ENCODE results near the gene TRIM56. TPM values are rescaled to one million over a fixed set of nuclear protein-coding genes. Genes with fewer than 3 reads are reported as not detected.
A peak's percentile ranks its signal among the peaks of the same experiment; 100 is the strongest.

The TRIM56 gene
- total and polyA plus RNA-seq, 2 of the 13 experiments (the other 11 are each of a cell fraction or from before 2014, with no cell fraction given) = 3.2 to 7.1 TPM

DNA sequence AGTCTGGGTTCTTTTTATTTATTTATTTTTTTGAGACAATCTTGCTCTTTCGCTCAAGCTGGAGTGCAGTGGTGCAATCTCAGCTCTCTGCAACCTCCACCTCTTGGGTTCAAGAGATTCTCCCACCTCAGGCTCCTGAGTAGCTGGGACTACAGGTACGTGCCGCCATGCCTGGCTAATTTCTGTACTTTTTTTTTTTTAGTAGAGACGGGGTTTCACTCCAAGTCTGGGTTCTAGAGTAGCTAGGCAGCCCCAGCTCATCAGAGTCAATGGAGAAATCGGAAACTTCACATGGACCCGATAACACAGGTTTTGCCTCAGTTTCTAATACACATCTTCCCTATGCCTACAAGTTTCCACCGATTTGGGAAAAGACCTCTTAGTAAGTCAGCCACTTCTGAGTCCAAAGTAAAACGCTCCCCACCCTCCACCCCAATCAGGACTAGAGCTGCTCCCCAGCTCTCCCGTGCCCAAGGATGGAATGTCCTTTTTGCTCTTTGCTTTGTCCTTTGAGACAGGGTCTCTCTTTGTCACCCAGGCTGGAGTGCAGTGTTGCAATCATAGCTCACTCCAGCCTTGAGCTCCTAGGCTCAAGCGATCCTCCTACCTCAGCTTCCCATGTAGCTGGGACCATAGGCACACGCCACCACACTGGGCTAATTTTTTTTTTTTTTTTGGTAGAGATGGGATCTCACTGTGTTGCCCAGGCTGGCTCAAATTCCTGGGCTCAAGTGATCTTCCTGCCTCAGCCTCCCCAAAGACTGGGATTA, 37.8 kb downstream of the TRIM56 start (continued):
- TF ChIP-seq, protein P1, sequence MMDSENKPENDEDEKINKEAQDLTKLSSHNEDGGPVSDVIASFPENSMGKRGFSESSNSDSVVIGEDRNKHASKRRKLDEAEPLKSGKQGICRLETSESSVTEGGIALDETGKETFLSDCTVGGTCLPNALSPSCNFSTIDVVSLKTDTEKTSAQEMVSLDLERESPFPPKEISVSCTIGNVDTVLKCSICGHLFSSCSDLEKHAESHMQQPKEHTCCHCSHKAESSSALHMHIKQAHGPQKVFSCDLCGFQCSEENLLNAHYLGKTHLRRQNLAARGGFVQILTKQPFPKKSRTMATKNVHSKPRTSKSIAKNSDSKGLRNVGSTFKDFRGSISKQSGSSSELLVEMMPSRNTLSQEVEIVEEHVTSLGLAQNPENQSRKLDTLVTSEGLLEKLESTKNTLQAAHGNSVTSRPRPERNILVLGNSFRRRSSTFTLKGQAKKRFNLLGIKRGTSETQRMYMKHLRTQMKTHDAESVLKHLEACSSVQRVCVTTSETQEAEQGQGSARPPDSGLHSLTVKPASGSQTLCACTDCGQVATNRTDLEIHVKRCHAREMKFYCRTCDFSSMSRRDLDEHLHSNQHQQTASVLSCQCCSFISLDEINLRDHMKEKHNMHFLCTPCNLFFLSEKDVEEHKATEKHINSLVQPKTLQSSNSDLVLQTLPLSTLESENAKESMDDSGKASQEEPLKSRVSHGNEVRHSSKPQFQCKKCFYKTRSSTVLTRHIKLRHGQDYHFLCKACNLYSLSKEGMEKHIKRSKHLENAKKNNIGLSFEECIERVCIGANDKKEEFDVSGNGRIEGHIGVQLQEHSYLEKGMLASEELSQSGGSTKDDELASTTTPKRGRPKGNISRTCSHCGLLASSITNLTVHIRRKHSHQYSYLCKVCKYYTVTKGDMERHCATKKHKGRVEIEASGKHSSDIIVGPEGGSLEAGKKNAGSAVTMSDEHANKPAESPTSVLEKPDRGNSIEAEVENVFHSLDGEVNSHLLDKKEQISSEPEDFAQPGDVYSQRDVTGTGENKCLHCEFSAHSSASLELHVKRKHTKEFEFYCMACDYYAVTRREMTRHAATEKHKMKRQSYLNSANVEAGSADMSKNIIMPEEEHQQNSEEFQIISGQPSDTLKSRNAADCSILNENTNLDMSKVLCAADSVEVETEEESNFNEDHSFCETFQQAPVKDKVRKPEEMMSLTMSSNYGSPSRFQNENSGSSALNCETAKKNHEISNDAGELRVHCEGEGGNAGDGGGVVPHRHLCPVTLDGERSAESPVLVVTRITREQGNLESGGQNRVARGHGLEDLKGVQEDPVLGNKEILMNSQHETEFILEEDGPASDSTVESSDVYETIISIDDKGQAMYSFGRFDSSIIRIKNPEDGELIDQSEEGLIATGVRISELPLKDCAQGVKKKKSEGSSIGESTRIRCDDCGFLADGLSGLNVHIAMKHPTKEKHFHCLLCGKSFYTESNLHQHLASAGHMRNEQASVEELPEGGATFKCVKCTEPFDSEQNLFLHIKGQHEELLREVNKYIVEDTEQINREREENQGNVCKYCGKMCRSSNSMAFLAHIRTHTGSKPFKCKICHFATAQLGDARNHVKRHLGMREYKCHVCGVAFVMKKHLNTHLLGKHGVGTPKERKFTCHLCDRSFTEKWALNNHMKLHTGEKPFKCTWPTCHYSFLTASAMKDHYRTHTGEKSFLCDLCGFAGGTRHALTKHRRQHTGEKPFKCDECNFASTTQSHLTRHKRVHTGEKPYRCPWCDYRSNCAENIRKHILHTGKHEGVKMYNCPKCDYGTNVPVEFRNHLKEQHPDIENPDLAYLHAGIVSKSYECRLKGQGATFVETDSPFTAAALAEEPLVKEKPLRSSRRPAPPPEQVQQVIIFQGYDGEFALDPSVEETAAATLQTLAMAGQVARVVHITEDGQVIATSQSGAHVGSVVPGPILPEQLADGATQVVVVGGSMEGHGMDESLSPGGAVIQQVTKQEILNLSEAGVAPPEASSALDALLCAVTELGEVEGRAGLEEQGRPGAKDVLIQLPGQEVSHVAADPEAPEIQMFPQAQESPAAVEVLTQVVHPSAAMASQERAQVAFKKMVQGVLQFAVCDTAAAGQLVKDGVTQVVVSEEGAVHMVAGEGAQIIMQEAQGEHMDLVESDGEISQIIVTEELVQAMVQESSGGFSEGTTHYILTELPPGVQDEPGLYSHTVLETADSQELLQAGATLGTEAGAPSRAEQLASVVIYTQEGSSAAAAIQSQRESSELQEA (CRISPR knock-in tag; IDR thresholded peaks at IDR 0.05; ENCODE audit: not compliant biosample characterization) = no peak
- TF ChIP-seq ZNF235 (CRISPR knock-in tag; IDR thresholded peaks at IDR 0.05; ENCODE audit: borderline replicate concordance) = no peak
- TF ChIP-seq, protein P2, sequence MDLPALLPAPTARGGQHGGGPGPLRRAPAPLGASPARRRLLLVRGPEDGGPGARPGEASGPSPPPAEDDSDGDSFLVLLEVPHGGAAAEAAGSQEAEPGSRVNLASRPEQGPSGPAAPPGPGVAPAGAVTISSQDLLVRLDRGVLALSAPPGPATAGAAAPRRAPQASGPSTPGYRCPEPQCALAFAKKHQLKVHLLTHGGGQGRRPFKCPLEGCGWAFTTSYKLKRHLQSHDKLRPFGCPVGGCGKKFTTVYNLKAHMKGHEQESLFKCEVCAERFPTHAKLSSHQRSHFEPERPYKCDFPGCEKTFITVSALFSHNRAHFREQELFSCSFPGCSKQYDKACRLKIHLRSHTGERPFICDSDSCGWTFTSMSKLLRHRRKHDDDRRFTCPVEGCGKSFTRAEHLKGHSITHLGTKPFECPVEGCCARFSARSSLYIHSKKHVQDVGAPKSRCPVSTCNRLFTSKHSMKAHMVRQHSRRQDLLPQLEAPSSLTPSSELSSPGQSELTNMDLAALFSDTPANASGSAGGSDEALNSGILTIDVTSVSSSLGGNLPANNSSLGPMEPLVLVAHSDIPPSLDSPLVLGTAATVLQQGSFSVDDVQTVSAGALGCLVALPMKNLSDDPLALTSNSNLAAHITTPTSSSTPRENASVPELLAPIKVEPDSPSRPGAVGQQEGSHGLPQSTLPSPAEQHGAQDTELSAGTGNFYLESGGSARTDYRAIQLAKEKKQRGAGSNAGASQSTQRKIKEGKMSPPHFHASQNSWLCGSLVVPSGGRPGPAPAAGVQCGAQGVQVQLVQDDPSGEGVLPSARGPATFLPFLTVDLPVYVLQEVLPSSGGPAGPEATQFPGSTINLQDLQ (CRISPR knock-in tag; IDR thresholded peaks at IDR 0.05) = no peak
- no peak for TF ChIP-seq ZBTB1 (CRISPR knock-in tag; IDR thresholded peaks at IDR 0.05; ENCODE audit: borderline replicate concordance)
- TF ChIP-seq, protein P3, sequence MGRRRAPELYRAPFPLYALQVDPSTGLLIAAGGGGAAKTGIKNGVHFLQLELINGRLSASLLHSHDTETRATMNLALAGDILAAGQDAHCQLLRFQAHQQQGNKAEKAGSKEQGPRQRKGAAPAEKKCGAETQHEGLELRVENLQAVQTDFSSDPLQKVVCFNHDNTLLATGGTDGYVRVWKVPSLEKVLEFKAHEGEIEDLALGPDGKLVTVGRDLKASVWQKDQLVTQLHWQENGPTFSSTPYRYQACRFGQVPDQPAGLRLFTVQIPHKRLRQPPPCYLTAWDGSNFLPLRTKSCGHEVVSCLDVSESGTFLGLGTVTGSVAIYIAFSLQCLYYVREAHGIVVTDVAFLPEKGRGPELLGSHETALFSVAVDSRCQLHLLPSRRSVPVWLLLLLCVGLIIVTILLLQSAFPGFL (CRISPR knock-in tag; IDR thresholded peaks at IDR 0.05) = no peak
- TF ChIP-seq, protein P4, sequence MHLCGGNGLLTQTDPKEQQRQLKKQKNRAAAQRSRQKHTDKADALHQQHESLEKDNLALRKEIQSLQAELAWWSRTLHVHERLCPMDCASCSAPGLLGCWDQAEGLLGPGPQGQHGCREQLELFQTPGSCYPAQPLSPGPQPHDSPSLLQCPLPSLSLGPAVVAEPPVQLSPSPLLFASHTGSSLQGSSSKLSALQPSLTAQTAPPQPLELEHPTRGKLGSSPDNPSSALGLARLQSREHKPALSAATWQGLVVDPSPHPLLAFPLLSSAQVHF (CRISPR knock-in tag; IDR thresholded peaks at IDR 0.05) = no peak
- TF ChIP-seq JDP2 (CRISPR knock-in tag; IDR thresholded peaks at IDR 0.05; ENCODE audit: borderline replicate concordance) = no peak
- TF ChIP-seq FOXK1 (CRISPR knock-in tag; IDR thresholded peaks at IDR 0.05; ENCODE audit: borderline replicate concordance, low read depth) = 0 out of 2 replicates have a peak, but pooled peaks have one; percentile 38
- no peak for TF ChIP-seq RAD51 (IDR thresholded peaks at IDR 0.05; ENCODE audit: borderline replicate concordance)
- no peak for TF ChIP-seq STAT5B (CRISPR knock-in tag; IDR thresholded peaks at IDR 0.05)
- TF ChIP-seq, protein P5, sequence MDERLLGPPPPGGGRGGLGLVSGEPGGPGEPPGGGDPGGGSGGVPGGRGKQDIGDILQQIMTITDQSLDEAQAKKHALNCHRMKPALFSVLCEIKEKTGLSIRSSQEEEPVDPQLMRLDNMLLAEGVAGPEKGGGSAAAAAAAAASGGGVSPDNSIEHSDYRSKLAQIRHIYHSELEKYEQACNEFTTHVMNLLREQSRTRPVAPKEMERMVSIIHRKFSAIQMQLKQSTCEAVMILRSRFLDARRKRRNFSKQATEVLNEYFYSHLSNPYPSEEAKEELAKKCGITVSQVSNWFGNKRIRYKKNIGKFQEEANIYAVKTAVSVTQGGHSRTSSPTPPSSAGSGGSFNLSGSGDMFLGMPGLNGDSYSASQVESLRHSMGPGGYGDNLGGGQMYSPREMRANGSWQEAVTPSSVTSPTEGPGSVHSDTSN (CRISPR knock-in tag; IDR thresholded peaks at IDR 0.05) = no peak
- no peak for TF ChIP-seq ZSCAN29 (CRISPR knock-in tag; conservative IDR thresholded peaks at IDR 0.05)
- TF ChIP-seq TCF7 (IDR thresholded peaks at IDR 0.05; ENCODE audit: low read depth) = no peak
- no peak for TF ChIP-seq ZNF180 (CRISPR knock-in tag; IDR thresholded peaks at IDR 0.05; ENCODE audit: borderline replicate concordance, low read depth)
